ENCODE results near the gene ITGA2. TPM values are rescaled to one million over a fixed set of nuclear protein-coding genes. Genes with fewer than 3 reads are reported as not detected.
A peak's percentile ranks its signal among the peaks of the same experiment; 100 is the strongest.

Gene ITGA2
- total RNA-seq, 1 experiment from 2014 or later, result 36.6 TPM

GRCh38 chr5:53109056-53109442 is 119.9 kb downstream of the ITGA2 start:
- Histone ChIP-seq H3K9me3 (ENCODE audit: control insufficient read depth in 1 of 2, insufficient read depth in 1 of 2, low read depth in 1 of 2, low read length in 2 of 2) (no peaks in the 10 kb centered on the region), H3K9ac (ENCODE audit: low read length) (peak overlapping the region; percentile 78), H3K27ac (ENCODE audit: low read depth, low read length) (peak overlapping the region; percentile 45; the same call in 1 of the 2 replicates), H3K4me1 (ENCODE audit: control insufficient read depth in 1 of 2, insufficient read depth in 2 of 2, low read length in 2 of 2) (peaks cover 3 to 17% of the 10 kb centered on the region in 2 experiments; a peak in 3 of 4 replicates), H3K9me2 (ENCODE audit: insufficient read depth) (no peaks in the 10 kb centered on the region), H3K27me3 (ENCODE audit: insufficient read depth, low read length) (no peaks in the 10 kb centered on the region), H3K4me3 (replicated peaks in 1 of 2; ENCODE audit: low read depth in 1 of 2, low read length in 2 of 2) (peak overlapping the region; percentile 83 to 93), H2AFZ (ENCODE audit: low read depth, low read length, poor library complexity, severe bottlenecking) (no peak overlapping the region), H3K79me2 (ENCODE audit: insufficient read depth, low read length) (peaks cover 11% of the 10 kb centered on the region), H3K4me2 (ENCODE audit: low read length) (peak overlapping the region; percentile 86), H3K36me3 (ENCODE audit: control insufficient read depth in 1 of 2, insufficient read depth in 2 of 2, low read length in 2 of 2) (peaks cover 2 to 5% of the 10 kb centered on the region in 2 experiments; a peak in 1 of 4 replicates), H4K20me1 (ENCODE audit: insufficient read depth) (no peaks in the 10 kb centered on the region)
- POLR2A ChIA-PET, result interaction anchor here (0.9 to 1.2 kb wide), 3 partner anchors 9 to 193 kb away, joined by 3 to 5 read pairs (median 4); no protein-coding TSS in a partner anchor
- CTCF ChIA-PET, result interaction anchor here (1.0 to 1.2 kb wide), 3 partner anchors 10 to 14 kb away, joined by 4 to 6 read pairs (median 5); no protein-coding TSS in a partner anchor
- RAD21 ChIA-PET (ENCODE audit: low non-redundant PET in 1 of 2, low total read pairs in 2 of 2, uncharacterized antibody in 2 of 2, unreplicated experiment in 2 of 2), result interaction anchor here (1.1 to 1.2 kb wide), 2 partner anchors 161 kb away, joined by 3 to 4 read pairs; no protein-coding TSS in a partner anchor
- ATAC-seq (no peak), DNase-seq (ENCODE audit: low read depth, low spot score) (no peak)
- BruUV-seq (replicated peaks), result TSS peak; percentile 56
- intact Hi-C loops (cut with micrococcal nuclease), result no loop called here
- TF ChIP-seq ZBTB33 (IDR thresholded peaks at IDR 0.05; ENCODE audit: extremely low read depth, insufficient replicate concordance, low read length), result no peak
- no peak for TF ChIP-seq SP1 (IDR thresholded peaks at IDR 0.05; ENCODE audit: low read depth)
- 0 out of 2 replicates have a peak, but pooled peaks have one; percentile 17 for TF ChIP-seq CEBPB (IDR thresholded peaks at IDR 0.05; ENCODE audit: low read depth)
- TF ChIP-seq POLR2A (IDR thresholded peaks at IDR 0.05; ENCODE audit: borderline replicate concordance, extremely low read depth, insufficient read depth, insufficient read length), result no peak
- no peak for TF ChIP-seq JUND (IDR thresholded peaks at IDR 0.05)
